ENCODE measurements around the gene HCFC1R1.
"Not testable (repeated sequence)": the region's sequence is repeated elsewhere in the genome, so short reads cannot be mapped to it uniquely, and the experiment has no call there.

The HCFC1R1 gene

GRCh38 chr16:3023669-3024478, at the start of gene HCFC1R1, which contains the start of gene THOC6:
HCFC1R1 (minus strand) TSS chr16:3023942; CDS start chr16:3023941, 1 bp downstream.
THOC6 (plus strand) TSS chr16:3024035; CDS start chr16:3024327, 292 bp downstream.
- peak within 1 kb of the TSS; percentile 34 to 72 (median 64) for H3K4me3 ChIP-seq
- H3K27ac ChIP-seq = peak within 1 kb of the TSS; percentile 60 to 98 (median 94)

- no peak overlapping the region for H3K4me3 ChIP-seq
Observed at GRCh38 chr16:3073448-3073847, 49.7 kb upstream of the HCFC1R1 start.

GRCh38 chr16:3072576-3073263, 49.0 kb upstream of the HCFC1R1 start:
- H3K4me3 ChIP-seq = not testable (repeated sequence)
- peak overlapping the region in 7 of 21 experiments; percentile 60 to 97 (median 89) for H3K27ac ChIP-seq

More at GRCh38 chr16:3073448-3073847, 49.7 kb upstream of the HCFC1R1 start:
- H3K27ac ChIP-seq = peak overlapping the region in 10 of 21 experiments; percentile 17 to 97 (median 70)

GRCh38 chr16:3072148-3072547, 48.4 kb upstream of the HCFC1R1 start:
- not testable (repeated sequence) for H3K4me3 ChIP-seq
- H3K27ac ChIP-seq = peak overlapping the region in 4 of 21 experiments; percentile 7 to 97 (median 38)

- Histone ChIP-seq H3K27ac (peak overlapping the region in 5 of 21 experiments; percentile 7 to 97 (median 29)), H3K4me3 (no peak overlapping the region)
Observed at GRCh38 chr16:3071655-3072054, 47.9 kb upstream of the HCFC1R1 start.

- peak overlapping the region in 3 of 21 experiments; percentile 1 to 97 (median 48) for H3K27ac ChIP-seq
- no peak overlapping the region for H3K4me3 ChIP-seq
Observed at GRCh38 chr16:3070608-3071111, 46.9 kb upstream of the HCFC1R1 start.

GRCh38 chr16:3069146-3069545, 45.4 kb upstream of the HCFC1R1 start:
- not testable (repeated sequence) for H3K27ac ChIP-seq

GRCh38 chr16:3068487-3068886, 44.7 kb upstream of the HCFC1R1 start:
- H3K27ac ChIP-seq = peak overlapping the region in 9 of 21 experiments; percentile 18 to 95 (median 85)
- H3K4me3 ChIP-seq = peak overlapping the region in 5 of 7 experiments; percentile 34 to 49 (median 45)

More at GRCh38 chr16:3069146-3069545, 45.4 kb upstream of the HCFC1R1 start:
- H3K4me3 ChIP-seq = not testable (repeated sequence)

- Histone ChIP-seq H3K27ac (peak overlapping the region in 16 of 21 experiments; percentile 12 to 95 (median 68)), H3K4me3 (peak overlapping the region; percentile 34 to 49 (median 38))
Observed at GRCh38 chr16:3066440-3066748, 42.7 kb upstream of the HCFC1R1 start.

GRCh38 chr16:3065742-3066439, 42.1 kb upstream of the HCFC1R1 start:
- Histone ChIP-seq H3K4me3 (peak overlapping the region; percentile 34 to 49 (median 38)), H3K27ac (peak overlapping the region in 20 of 21 experiments; percentile 28 to 95 (median 66))

GRCh38 chr16:3065069-3065741, 41.5 kb upstream of the HCFC1R1 start, which contains the start of gene IL32:
IL32 (plus strand) TSS chr16:3065640; CDS start chr16:3065812, 172 bp downstream.
- peak within 1 kb of the TSS; percentile 34 to 49 (median 38) for H3K4me3 ChIP-seq
- H3K27ac ChIP-seq = peak within 1 kb of the TSS in 20 of 21 experiments; percentile 34 to 95 (median 66)

- Histone ChIP-seq H3K4me3 (no peak overlapping the region), H3K27ac (peak overlapping the region in 4 of 21 experiments; percentile 80 to 95 (median 89))
Observed at GRCh38 chr16:3063625-3064386, 40.1 kb upstream of the HCFC1R1 start.

GRCh38 chr16:3062553-3062952, 38.8 kb upstream of the HCFC1R1 start:
- H3K4me3 ChIP-seq = no peak overlapping the region
- H3K27ac ChIP-seq = no peak overlapping the region

GRCh38 chr16:3060339-3061127, 36.8 kb upstream of the HCFC1R1 start:
- Histone ChIP-seq H3K27ac (peak overlapping the region in 13 of 21 experiments; percentile 8 to 96 (median 91)), H3K4me3 (no peak overlapping the region)

- Histone ChIP-seq H3K4me3 (peak overlapping the region; percentile 49 to 81 (median 76)), H3K27ac (peak overlapping the region in 20 of 21 experiments; percentile 8 to 96 (median 90))
Observed at GRCh38 chr16:3059723-3060242, 36.0 kb upstream of the HCFC1R1 start.

- peak overlapping the region; percentile 51 to 96 (median 90) for H3K27ac ChIP-seq
- H3K4me3 ChIP-seq = peak overlapping the region; percentile 49 to 81 (median 76)
Observed at GRCh38 chr16:3059041-3059722, 35.4 kb upstream of the HCFC1R1 start.
